ENCODE data around the gene H2AZ2. TPM values are rescaled to one million over a fixed set of nuclear protein-coding genes. Genes with fewer than 3 reads are reported as not detected.
"Not testable (repeated sequence)": the region's sequence is repeated elsewhere in the genome, so short reads cannot be mapped to it uniquely, and the experiment has no call there.

The H2AZ2 gene
- total and polyA plus RNA-seq, 2 of the 4 experiments (the other 2 are of a cell fraction), result 156 to 162 TPM

DNA sequence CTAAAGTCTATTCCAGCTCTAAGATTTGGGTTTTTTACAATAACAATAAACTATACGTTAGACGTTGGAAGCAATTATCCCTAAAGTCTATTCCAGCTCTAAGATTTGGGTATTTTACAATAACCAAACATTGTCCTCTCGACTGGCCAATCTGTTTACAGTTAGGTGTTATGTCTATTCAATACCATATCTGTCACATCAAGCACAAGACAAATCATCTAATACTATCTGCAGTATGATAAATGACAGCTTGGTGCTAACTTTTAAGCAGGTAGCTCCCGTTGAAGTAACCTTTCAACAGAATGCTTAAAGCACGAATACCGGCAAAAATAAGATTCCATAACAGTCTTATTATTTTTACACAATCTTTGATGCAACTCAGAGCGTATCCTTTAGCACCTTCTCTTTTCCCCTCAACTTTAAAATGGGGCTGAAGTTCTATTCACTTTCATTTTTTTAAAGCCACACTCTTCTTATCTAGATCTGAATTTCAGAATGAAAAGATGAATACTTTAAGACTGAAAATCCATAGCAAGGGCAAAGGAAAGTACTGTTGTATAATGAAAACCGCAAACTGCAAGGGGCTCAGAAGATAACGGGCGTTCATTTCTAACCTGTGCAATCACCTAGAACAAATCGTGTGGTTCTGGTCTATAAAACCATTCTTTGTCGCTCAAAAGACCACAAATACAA is 925 bp downstream of the H2AZ2 start:
- Histone ChIP-seq H2AK9ac (replicated peaks; ENCODE audit: low read depth, low read length, poor library complexity) (peak overlapping the region; percentile 75), H3K27me3 (ENCODE audit: control insufficient read depth, insufficient read depth, low read length) (no peaks in the 10 kb centered on the region), H2BK20ac (ENCODE audit: low read depth, low read length) (no peak overlapping the region), H3K4me1 (ENCODE audit: control insufficient read depth, insufficient read depth, low read length) (peaks cover 2% of the 10 kb centered on the region; the same call in 1 of the 2 replicates), H3K9me3 (ENCODE audit: control insufficient read depth, insufficient read depth, low read length) (no peaks in the 10 kb centered on the region), H2AFZ (replicated peaks; ENCODE audit: low read length, poor library complexity) (peak overlapping the region; percentile 95), H3K23ac (ENCODE audit: low read depth, low read length) (peak overlapping the region; percentile 95), H3K18ac (ENCODE audit: low read depth, low read length) (peak overlapping the region; percentile 83; the same call in 1 of the 2 replicates), H2BK120ac (ENCODE audit: low read depth, low read length) (0 out of 2 replicates have a peak overlapping the region, but pooled peaks have one; percentile 26), H3K79me1 (ENCODE audit: low read depth in 1 of 2, low read length in 2 of 2) (peaks cover 8 to 23% of the 10 kb centered on the region in 2 experiments; a peak in 2 of 4 replicates), H2BK5ac (ENCODE audit: low read depth, low read length, poor library complexity, severe bottlenecking) (peak overlapping the region; percentile 77), H3K27ac (ENCODE audit: insufficient read depth, low read length) (peak overlapping the region; percentile 81), H3K4ac (ENCODE audit: low read depth, low read length) (peak overlapping the region; percentile 77), H4K91ac (ENCODE audit: insufficient read depth, low read depth, low read length) (no peak overlapping the region), H4K8ac (ENCODE audit: low read depth in 2 of 2, low read length in 2 of 2) (peak overlapping the region; percentile 2 to 4; a peak in 1 of 4 replicates), H4K20me1 (ENCODE audit: insufficient read depth, low read length) (peaks cover 12% of the 10 kb centered on the region), H3K56ac (ENCODE audit: extremely low read depth, insufficient read depth, low read length) (peak overlapping the region; percentile 90; the same call in 1 of the 2 replicates), H3K9ac (ENCODE audit: low read depth, low read length) (peak overlapping the region; percentile 94), H3K36me3 (ENCODE audit: control insufficient read depth, insufficient read depth, low read length) (no peaks in the 10 kb centered on the region), H2AK5ac (ENCODE audit: low read depth, low read length) (no peak overlapping the region), H3K9me1 (ENCODE audit: insufficient read depth, low read length) (peaks cover 3% of the 10 kb centered on the region; the same call in 1 of the 2 replicates), H4K5ac (ENCODE audit: low read depth, low read length) (peak overlapping the region; percentile 78; the same call in 1 of the 2 replicates), H3K4me3 (ENCODE audit: insufficient read depth, low read depth, low read length) (peak overlapping the region; percentile 90), H2BK15ac (ENCODE audit: low read depth, low read length) (0 out of 3 replicates have a peak overlapping the region, but pooled peaks have one; percentile 0), H3K4me2 (ENCODE audit: low read depth, low read length) (peak overlapping the region; percentile 96), H3K14ac (replicated peaks; ENCODE audit: low read depth, low read length) (peak overlapping the region; percentile 75)
- intact Hi-C loops (cut with micrococcal nuclease), result loop anchor here (1.0 to 5.0 kb wide), 3 partner anchors 98 to 259 kb away; partner anchors contain the start of gene OGDH
- no peak for ATAC-seq (ENCODE audit: low read depth)
- BruUV-seq (replicated peaks), result no TSS peak
- in situ Hi-C loops (cut with MboI; ENCODE audit: low sequenced_read_pairs), result loop anchor here (10.0 kb wide), 1 partner anchor 252 kb away; no protein-coding TSS in a partner anchor
- TF ChIP-seq MAFK (IDR thresholded peaks at IDR 0.05; ENCODE audit: low read depth, low read length) (no peak), POLR2A (IDR thresholded peaks at IDR 0.05; ENCODE audit: low read depth, low read length) (no peak), SMC3 (IDR thresholded peaks at IDR 0.05; ENCODE audit: low read depth, low read length) (no peak), FOS (IDR thresholded peaks at IDR 0.05; ENCODE audit: low read depth, low read length) (no peak), RFX5 (IDR thresholded peaks at IDR 0.05; ENCODE audit: low read depth, low read length) (no peak)
- DNase-seq, result no peak
- ChIA-PET POLR2A (ENCODE audit: unreplicated experiment) (no interaction called here), CTCF (interaction anchor here (0.9 to 1.0 kb wide), 2 partner anchors 116 to 256 kb away, joined by 3 to 4 read pairs; no protein-coding TSS in a partner anchor)
- 0% methylated on average over 3 of the region's 12 CpGs; no CpG with 5 or more reads in 1 of the 2 experiments for whole genome bisulfite sequencing, 2 experiments (ENCODE audit: extremely low coverage in 2 of 2, insufficient read length in 1 of 2)
- dilution Hi-C loops (cut with HindIII; ENCODE audit: low sequenced_read_pairs, unreplicated experiment), result no loop called here

DNA sequence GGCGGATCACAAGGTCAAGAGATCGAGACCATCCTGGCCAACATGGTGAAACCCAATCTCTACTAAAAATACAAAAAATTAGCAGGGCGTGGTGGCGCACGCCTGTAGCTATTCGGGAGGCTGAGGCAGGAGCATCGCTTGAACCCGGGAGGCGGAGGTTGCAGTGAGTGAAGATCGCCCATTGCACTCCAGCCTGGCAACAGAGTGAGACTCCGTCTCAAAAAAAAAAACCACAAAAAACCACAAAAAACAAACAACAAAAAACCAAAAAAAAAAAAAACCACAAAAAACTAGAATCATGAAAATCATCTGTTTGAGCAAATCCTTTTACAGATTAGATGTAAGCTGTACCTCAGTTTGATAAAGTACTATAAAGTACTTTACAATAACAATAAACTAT is 1.5 kb downstream of the H2AZ2 start:
- H3K27ac ChIP-seq (ENCODE audit: insufficient read depth, low read length); H2BK15ac ChIP-seq (ENCODE audit: low read depth, low read length); H3K27me3 ChIP-seq (ENCODE audit: control insufficient read depth, insufficient read depth, low read length); H3K14ac ChIP-seq (replicated peaks; ENCODE audit: low read depth, low read length); H4K91ac ChIP-seq (ENCODE audit: insufficient read depth, low read depth, low read length); H3K4me3 ChIP-seq (ENCODE audit: insufficient read depth, low read depth, low read length); H3K36me3 ChIP-seq (ENCODE audit: control insufficient read depth, insufficient read depth, low read length); H3K56ac ChIP-seq (ENCODE audit: extremely low read depth, insufficient read depth, low read length); H4K8ac ChIP-seq (ENCODE audit: low read depth in 2 of 2, low read length in 2 of 2); H3K23ac ChIP-seq (ENCODE audit: low read depth, low read length); BruUV-seq (replicated peaks); DNase-seq; H3K9me1 ChIP-seq (ENCODE audit: insufficient read depth, low read length); H2BK5ac ChIP-seq (ENCODE audit: low read depth, low read length, poor library complexity, severe bottlenecking); H2AK9ac ChIP-seq (replicated peaks; ENCODE audit: low read depth, low read length, poor library complexity); H2AFZ ChIP-seq (replicated peaks; ENCODE audit: low read length, poor library complexity); H4K5ac ChIP-seq (ENCODE audit: low read depth, low read length); ATAC-seq (ENCODE audit: low read depth); H3K9me3 ChIP-seq (ENCODE audit: control insufficient read depth, insufficient read depth, low read length); H3K4ac ChIP-seq (ENCODE audit: low read depth, low read length); H3K9ac ChIP-seq (ENCODE audit: low read depth, low read length); H3K4me1 ChIP-seq (ENCODE audit: control insufficient read depth, insufficient read depth, low read length); H2BK120ac ChIP-seq (ENCODE audit: low read depth, low read length); H2BK20ac ChIP-seq (ENCODE audit: low read depth, low read length); H2AK5ac ChIP-seq (ENCODE audit: low read depth, low read length); dilution Hi-C loops (cut with HindIII; ENCODE audit: low sequenced_read_pairs, unreplicated experiment); CTCF ChIA-PET; H3K18ac ChIP-seq (ENCODE audit: low read depth, low read length): not testable (repeated sequence)
- Histone ChIP-seq H3K79me1 (ENCODE audit: low read depth in 1 of 2, low read length in 2 of 2) (peaks cover 8 to 28% of the 10 kb centered on the region in 2 experiments; a peak in 2 of 4 replicates), H3K4me2 (ENCODE audit: low read depth, low read length) (peak overlapping the region; percentile 96), H4K20me1 (ENCODE audit: insufficient read depth, low read length) (peaks cover 12% of the 10 kb centered on the region)
- in situ Hi-C loops (cut with MboI; ENCODE audit: low sequenced_read_pairs), result loop anchor here (10.0 kb wide), 1 partner anchor 252 kb away; no protein-coding TSS in a partner anchor
- 60% methylated on average over 1 of the region's 11 CpGs; no CpG with 5 or more reads in 1 of the 2 experiments for WGBS, 2 experiments (ENCODE audit: extremely low coverage in 2 of 2, insufficient read length in 1 of 2)
- POLR2A ChIA-PET (ENCODE audit: unreplicated experiment), result interaction anchor here (0.7 kb wide), 1 partner anchor 48 kb away, joined by 3 read pairs; no protein-coding TSS in a partner anchor
- intact Hi-C loops (cut with micrococcal nuclease), result loop anchor here (5.0 kb wide), 1 partner anchor 239 kb away; the partner anchor contains the start of gene OGDH
